HFF-Myc (cell line): ENCODE measurements around the gene CAMSAP2.

Experiments used
- DNase-seq: peaks from one replicate; pipeline ENCODE4 v3.0.0-alpha.2; 2011; ENCODE audit warnings: low read depth; ENCODE audit errors: extremely low read depth
- H3K4me3 ChIP-seq: replicated peaks from 2 replicates; pipeline ENCODE4 v1.5.1; 2011; ENCODE audit warnings: low read depth, mild to moderate bottlenecking, control low read depth, low read length
- CTCF ChIP-seq: IDR thresholded peaks from 2 replicates; pipeline ENCODE4 v1.5.1; 2012; ENCODE audit warnings: mild to moderate bottlenecking, low read depth, low read length, control low read depth; ENCODE audit errors: missing control alignments

The CAMSAP2 gene

DNA sequence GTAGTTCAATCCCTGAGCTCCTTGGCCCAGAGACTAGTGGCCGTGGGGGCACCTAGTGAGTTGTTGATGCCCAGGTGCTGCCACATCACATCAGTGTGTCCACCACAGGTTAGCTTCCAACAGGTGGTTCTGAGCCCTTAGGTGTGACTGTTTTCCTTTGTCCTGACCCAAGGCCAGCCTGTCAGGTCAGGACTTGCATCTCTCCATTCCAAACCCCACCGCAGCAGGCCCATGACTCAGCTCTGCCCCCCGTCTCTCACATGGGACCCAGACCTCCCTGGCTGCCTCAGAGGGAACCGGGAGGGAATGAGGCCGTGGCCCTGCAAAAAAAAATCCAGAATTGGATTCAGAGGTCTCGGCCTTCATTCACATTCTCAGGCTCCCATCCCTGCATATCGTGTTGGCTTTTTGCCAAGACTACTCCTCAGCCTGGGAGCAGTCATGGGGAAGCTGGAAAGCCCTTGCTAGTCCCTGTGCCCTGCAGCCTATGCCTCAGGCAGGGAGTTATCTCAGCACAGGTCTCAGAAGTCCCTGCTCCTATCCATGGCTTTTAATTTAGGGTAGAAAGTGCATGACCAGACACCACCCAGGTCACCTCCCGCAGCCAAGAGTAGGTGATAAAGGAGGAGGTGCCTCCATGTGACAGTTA is 163.2 kb downstream of the CAMSAP2 start:
- H3K4me3 ChIP-seq = no peak overlapping the region
- no peak for TF ChIP-seq CTCF
- DNase-seq = no peak

DNA sequence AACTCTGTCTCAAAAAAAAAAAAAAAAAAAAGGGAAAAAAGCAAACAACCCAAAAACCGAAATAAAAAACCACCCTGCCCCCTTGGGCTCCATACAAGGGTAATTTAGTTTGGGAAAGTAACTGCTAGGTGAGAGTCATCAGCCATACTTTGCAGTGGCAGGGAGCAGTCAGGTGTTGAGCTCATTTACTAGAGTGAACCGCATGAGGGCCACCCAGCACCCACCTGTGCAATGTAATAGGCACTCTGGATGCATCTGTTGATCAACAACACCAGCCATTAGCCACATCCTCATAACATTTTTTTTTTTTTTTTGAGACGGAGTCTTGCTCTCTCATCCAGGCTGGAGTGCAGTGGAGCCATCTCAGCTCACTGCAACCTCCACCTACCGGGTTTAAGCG is 165.1 kb downstream of the CAMSAP2 start:
- no peak overlapping the region for H3K4me3 ChIP-seq
- DNase-seq = no peak
- TF ChIP-seq CTCF = no peak

- TF ChIP-seq CTCF = no peak
- no peak overlapping the region for H3K4me3 ChIP-seq
- DNase-seq = no peak
Observed at GRCh38 chr1:200904772-200905171, 166.1 kb downstream of the CAMSAP2 start.

DNA sequence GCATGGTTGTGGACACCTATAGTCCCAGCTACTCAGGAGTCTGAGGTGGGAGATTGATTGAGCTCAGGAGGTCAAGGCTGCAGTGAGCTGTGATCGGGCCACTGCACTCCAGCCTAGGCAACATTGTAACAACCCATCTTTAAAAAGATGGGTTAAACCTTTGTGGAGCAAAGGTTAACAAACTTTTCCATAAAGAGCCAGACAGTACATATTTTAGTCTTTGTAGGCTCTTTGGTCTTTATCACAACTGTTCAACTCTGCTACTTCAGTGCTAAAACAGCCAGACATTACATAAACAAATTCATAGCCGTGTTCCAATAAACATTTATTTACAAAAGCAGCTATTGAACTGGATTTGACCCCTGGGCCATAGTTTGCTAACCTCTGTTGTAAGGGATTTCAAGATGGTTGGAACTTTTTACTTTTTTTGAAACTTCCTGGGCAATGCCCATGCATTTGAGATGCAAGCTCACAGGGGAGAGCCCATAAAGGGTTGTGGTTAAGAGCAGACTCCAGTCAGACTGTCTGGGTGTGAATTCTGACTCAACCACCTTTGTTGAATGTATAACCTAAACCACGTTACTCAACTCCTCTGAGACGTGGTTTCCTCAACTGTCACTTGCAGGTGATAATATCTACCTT is 166.8 kb downstream of the CAMSAP2 start:
- no peak for TF ChIP-seq CTCF
- DNase-seq = no peak
- no peak overlapping the region for H3K4me3 ChIP-seq

GRCh38 chr1:200906491-200906890 is 167.8 kb downstream of the CAMSAP2 start:
- TF ChIP-seq CTCF = no peak
- no peak overlapping the region for H3K4me3 ChIP-seq
- no peak for DNase-seq

- DNase-seq = no peak
- TF ChIP-seq CTCF = no peak
- no peak overlapping the region for H3K4me3 ChIP-seq
Observed at GRCh38 chr1:200907611-200908097, 169.0 kb downstream of the CAMSAP2 start.
